ENCODE measurements around the gene PRSS12.

PRSS12 gene

DNA sequence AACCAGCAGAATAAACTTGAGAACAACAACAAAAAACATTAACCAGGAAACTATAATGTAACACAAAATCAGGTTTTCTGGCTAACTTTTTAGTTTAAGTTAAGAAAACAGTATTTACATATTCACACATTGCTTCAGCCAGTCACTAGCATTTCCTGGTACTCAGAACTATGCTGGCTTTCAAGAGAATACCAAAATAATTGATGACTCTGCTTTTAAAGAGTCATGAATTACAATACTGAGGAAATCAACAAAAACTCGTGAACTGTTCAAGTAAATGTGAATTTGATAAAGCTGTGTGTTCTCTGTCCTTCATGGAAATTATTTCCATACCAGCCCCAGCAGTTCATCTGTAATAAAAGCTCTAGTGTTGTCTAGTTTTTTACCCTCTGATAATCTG, 27.4 kb downstream of the PRSS12 start:
- ATAC-seq = no peak
- TF ChIP-seq ZC3H10 (CRISPR knock-in tag; IDR thresholded peaks at IDR 0.05) (no peak), ZFP30 (CRISPR knock-in tag; IDR thresholded peaks at IDR 0.05) (no peak), ZNF8 (CRISPR knock-in tag; IDR thresholded peaks at IDR 0.05) (no peak), GLIS3 (CRISPR knock-in tag; IDR thresholded peaks at IDR 0.05) (no peak), ARNTL (CRISPR knock-in tag; IDR thresholded peaks at IDR 0.05; ENCODE audit: borderline replicate concordance, low read depth) (no peak), ZNF70 (CRISPR knock-in tag; IDR thresholded peaks at IDR 0.05) (no peak), TSHZ2 (CRISPR knock-in tag; IDR thresholded peaks at IDR 0.05) (no peak), ZNF565 (CRISPR knock-in tag; conservative IDR thresholded peaks at IDR 0.05; ENCODE audit: low read depth) (no peak), TCF4 (CRISPR knock-in tag; IDR thresholded peaks at IDR 0.05; ENCODE audit: borderline replicate concordance) (no peak), OSR1 (CRISPR knock-in tag; IDR thresholded peaks at IDR 0.05) (no peak), ISL1 (CRISPR knock-in tag; IDR thresholded peaks at IDR 0.05) (no peak), BACH2 (CRISPR knock-in tag; IDR thresholded peaks at IDR 0.05; ENCODE audit: borderline replicate concordance) (no peak), CSDC2 (CRISPR knock-in tag; IDR thresholded peaks at IDR 0.05) (no peak)
- TF ChIP-seq, protein P1, sequence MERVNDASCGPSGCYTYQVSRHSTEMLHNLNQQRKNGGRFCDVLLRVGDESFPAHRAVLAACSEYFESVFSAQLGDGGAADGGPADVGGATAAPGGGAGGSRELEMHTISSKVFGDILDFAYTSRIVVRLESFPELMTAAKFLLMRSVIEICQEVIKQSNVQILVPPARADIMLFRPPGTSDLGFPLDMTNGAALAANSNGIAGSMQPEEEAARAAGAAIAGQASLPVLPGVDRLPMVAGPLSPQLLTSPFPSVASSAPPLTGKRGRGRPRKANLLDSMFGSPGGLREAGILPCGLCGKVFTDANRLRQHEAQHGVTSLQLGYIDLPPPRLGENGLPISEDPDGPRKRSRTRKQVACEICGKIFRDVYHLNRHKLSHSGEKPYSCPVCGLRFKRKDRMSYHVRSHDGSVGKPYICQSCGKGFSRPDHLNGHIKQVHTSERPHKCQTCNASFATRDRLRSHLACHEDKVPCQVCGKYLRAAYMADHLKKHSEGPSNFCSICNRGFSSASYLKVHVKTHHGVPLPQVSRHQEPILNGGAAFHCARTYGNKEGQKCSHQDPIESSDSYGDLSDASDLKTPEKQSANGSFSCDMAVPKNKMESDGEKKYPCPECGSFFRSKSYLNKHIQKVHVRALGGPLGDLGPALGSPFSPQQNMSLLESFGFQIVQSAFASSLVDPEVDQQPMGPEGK (CRISPR knock-in tag; IDR thresholded peaks at IDR 0.05; ENCODE audit: borderline replicate concordance) = no peak

- ATAC-seq = peak; percentile 16
- TF ChIP-seq ARNTL (CRISPR knock-in tag; IDR thresholded peaks at IDR 0.05; ENCODE audit: borderline replicate concordance, low read depth) = no peak
- peak; percentile 50; the same call in 1 of the 2 replicates for TF ChIP-seq TOX (CRISPR knock-in tag; IDR thresholded peaks at IDR 0.05; ENCODE audit: borderline replicate concordance)
- peak; percentile 77 for TF ChIP-seq ISL1 (CRISPR knock-in tag; IDR thresholded peaks at IDR 0.05)
Measured at GRCh38 chr4:118322831-118323502, 29.8 kb downstream of the PRSS12 start.

DNA sequence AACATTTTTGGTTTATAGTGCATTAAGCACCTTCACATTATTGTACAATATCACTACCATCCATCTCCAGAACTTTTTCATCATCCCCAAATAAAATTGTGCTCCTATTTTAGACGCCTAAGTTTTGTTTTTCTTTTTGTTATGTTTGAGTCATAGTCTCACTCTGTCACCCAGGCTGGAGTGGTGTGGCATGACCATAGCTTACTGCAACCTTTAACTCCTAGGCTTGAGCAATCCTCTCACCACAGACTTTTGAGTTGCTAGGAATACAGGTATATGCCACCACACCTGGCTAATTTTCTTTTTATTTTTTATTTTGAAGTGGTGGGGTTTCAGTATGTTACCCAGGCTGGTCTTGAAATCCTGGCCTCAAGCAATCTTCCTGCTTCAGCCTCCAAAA, 33.9 kb downstream of the PRSS12 start:
- ATAC-seq = no peak
- TF ChIP-seq ZFP30 (CRISPR knock-in tag; IDR thresholded peaks at IDR 0.05) = no peak
- TF ChIP-seq BACH2 (CRISPR knock-in tag; IDR thresholded peaks at IDR 0.05; ENCODE audit: borderline replicate concordance) = no peak
- TF ChIP-seq ARNTL (CRISPR knock-in tag; IDR thresholded peaks at IDR 0.05; ENCODE audit: borderline replicate concordance, low read depth) = no peak
- TF ChIP-seq, protein P1 (CRISPR knock-in tag; IDR thresholded peaks at IDR 0.05; ENCODE audit: borderline replicate concordance) = no peak
- TF ChIP-seq, protein P2, sequence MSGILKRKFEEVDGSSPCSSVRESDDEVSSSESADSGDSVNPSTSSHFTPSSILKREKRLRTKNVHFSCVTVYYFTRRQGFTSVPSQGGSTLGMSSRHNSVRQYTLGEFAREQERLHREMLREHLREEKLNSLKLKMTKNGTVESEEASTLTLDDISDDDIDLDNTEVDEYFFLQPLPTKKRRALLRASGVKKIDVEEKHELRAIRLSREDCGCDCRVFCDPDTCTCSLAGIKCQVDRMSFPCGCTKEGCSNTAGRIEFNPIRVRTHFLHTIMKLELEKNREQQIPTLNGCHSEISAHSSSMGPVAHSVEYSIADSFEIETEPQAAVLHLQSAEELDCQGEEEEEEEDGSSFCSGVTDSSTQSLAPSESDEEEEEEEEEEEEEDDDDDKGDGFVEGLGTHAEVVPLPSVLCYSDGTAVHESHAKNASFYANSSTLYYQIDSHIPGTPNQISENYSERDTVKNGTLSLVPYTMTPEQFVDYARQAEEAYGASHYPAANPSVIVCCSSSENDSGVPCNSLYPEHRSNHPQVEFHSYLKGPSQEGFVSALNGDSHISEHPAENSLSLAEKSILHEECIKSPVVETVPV (CRISPR knock-in tag; IDR thresholded peaks at IDR 0.05) = no peak
- TF ChIP-seq TSHZ2 (CRISPR knock-in tag; IDR thresholded peaks at IDR 0.05) = no peak
- TF ChIP-seq ZNF565 (CRISPR knock-in tag; conservative IDR thresholded peaks at IDR 0.05; ENCODE audit: low read depth) = no peak
- TF ChIP-seq SNAI2 (CRISPR knock-in tag; IDR thresholded peaks at IDR 0.05) = no peak
- no peak for TF ChIP-seq ZNF8 (CRISPR knock-in tag; IDR thresholded peaks at IDR 0.05)
- no peak for TF ChIP-seq TOX (CRISPR knock-in tag; IDR thresholded peaks at IDR 0.05; ENCODE audit: borderline replicate concordance)
- TF ChIP-seq, protein P3, sequence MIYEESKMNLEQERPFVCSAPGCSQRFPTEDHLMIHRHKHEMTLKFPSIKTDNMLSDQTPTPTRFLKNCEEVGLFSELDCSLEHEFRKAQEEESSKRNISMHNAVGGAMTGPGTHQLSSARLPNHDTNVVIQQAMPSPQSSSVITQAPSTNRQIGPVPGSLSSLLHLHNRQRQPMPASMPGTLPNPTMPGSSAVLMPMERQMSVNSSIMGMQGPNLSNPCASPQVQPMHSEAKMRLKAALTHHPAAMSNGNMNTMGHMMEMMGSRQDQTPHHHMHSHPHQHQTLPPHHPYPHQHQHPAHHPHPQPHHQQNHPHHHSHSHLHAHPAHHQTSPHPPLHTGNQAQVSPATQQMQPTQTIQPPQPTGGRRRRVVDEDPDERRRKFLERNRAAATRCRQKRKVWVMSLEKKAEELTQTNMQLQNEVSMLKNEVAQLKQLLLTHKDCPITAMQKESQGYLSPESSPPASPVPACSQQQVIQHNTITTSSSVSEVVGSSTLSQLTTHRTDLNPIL (CRISPR knock-in tag; IDR thresholded peaks at IDR 0.05; ENCODE audit: low read depth) = no peak
